HG02798 (cell line): ENCODE measurements around the gene CEP83.

Experiments used
- ATAC-seq: cut with Tn5 transposase; IDR thresholded peaks from one replicate; pipeline ENCODE4 v1.9.1; 2021; ENCODE audit warnings: mild to moderate bottlenecking; ENCODE audit not compliant: unreplicated experiment, poor library complexity

The CEP83 gene

GRCh38 chr12:94312378-94312777, 147.3 kb downstream of the CEP83 start:
- no peak for ATAC-seq

GRCh38 chr12:94309373-94309772, 150.3 kb downstream of the CEP83 start:
- ATAC-seq: peak; percentile 59

- no peak for ATAC-seq
Observed at GRCh38 chr12:94308612-94309011, 151.1 kb downstream of the CEP83 start.

GRCh38 chr12:94305130-94305957, 154.3 kb downstream of the CEP83 start:
- ATAC-seq: peak; percentile 55

GRCh38 chr12:94304566-94305061, 155.1 kb downstream of the CEP83 start:
- ATAC-seq: peak; percentile 14

- ATAC-seq: no peak
Observed at GRCh38 chr12:94304012-94304411, 155.7 kb downstream of the CEP83 start.

GRCh38 chr12:94299846-94300245, 159.8 kb downstream of the CEP83 start:
- ATAC-seq: no peak

GRCh38 chr12:94297876-94298505, 161.7 kb downstream of the CEP83 start:
- ATAC-seq: no peak

- ATAC-seq: no peak
Observed at GRCh38 chr12:94297096-94297699, 162.5 kb downstream of the CEP83 start.

GRCh38 chr12:94290353-94290752, 169.3 kb downstream of the CEP83 start:
- no peak for ATAC-seq

- ATAC-seq: no peak
Observed at GRCh38 chr12:94289461-94290312, 170.0 kb downstream of the CEP83 start.

- ATAC-seq: no peak
Observed at GRCh38 chr12:94287245-94287628, 172.4 kb downstream of the CEP83 start.

GRCh38 chr12:94286583-94287244, 173.0 kb downstream of the CEP83 start:
- no peak for ATAC-seq

- no peak for ATAC-seq
Observed at GRCh38 chr12:94285943-94286582, 173.6 kb downstream of the CEP83 start.

- ATAC-seq: no peak
Observed at GRCh38 chr12:94284859-94285258, 174.8 kb downstream of the CEP83 start.

GRCh38 chr12:94284046-94284445, 175.6 kb downstream of the CEP83 start:
- no peak for ATAC-seq

GRCh38 chr12:94282675-94283074, 177.0 kb downstream of the CEP83 start:
- ATAC-seq: no peak

- ATAC-seq: no peak
Observed at GRCh38 chr12:94280063-94280462, 179.6 kb downstream of the CEP83 start.

GRCh38 chr12:94277426-94278000, 182.2 kb downstream of the CEP83 start:
- no peak for ATAC-seq
